Glomerular endothelial cell (primary cell): ENCODE results near the gene FURIN. TPM values are rescaled to one million over a fixed set of nuclear protein-coding genes. Genes with fewer than 3 reads are reported as not detected.

Experiments
- DNase-seq: peaks from one replicate; pipeline ENCODE4 v3.0.0-alpha.2; 2011; ENCODE audit warnings: low read depth, low spot score; ENCODE audit errors: extremely low read depth
- total RNA-seq: library from RNA; depleted of rRNA; stranded (reverse); fragments of >200 nt; gene quantifications from 2 replicates; pipeline ENCODE4 v1.2.3, GENCODE V29; 2015

Gene FURIN
- total RNA-seq, 1 donor from 2014 or later = 177 TPM

GRCh38 chr15:90881978-90882721 lies 13.8 kb downstream of the FURIN start:
- no peak for DNase-seq

GRCh38 chr15:90882781-90883525 lies 14.6 kb downstream of the FURIN start:
- no peak for DNase-seq

GRCh38 chr15:90883526-90883975 lies 15.2 kb downstream of the FURIN start:
- DNase-seq = no peak

GRCh38 chr15:90883976-90884718 lies 15.8 kb downstream of the FURIN start, which contains the start of gene FES:
TSS of gene FES (plus strand) at chr15:90884504. CDS start at chr15:90885046, 542 bp downstream.
- no peak for DNase-seq

- no peak for DNase-seq
Measured at GRCh38 chr15:90884719-90885431, 16.5 kb downstream of the FURIN start.

GRCh38 chr15:90885432-90886290 lies 17.3 kb downstream of the FURIN start:
- DNase-seq = no peak

- no peak for DNase-seq
Measured at GRCh38 chr15:90886291-90886614, 17.9 kb downstream of the FURIN start.

- DNase-seq = no peak
Measured at GRCh38 chr15:90887037-90887481, 18.7 kb downstream of the FURIN start.

GRCh38 chr15:90889313-90889730 lies 20.9 kb downstream of the FURIN start:
- DNase-seq = no peak

GRCh38 chr15:90889736-90890456 lies 21.5 kb downstream of the FURIN start:
- no peak for DNase-seq

- no peak for DNase-seq
Measured at GRCh38 chr15:90890839-90891238, 22.5 kb downstream of the FURIN start.

- DNase-seq = no peak
Measured at GRCh38 chr15:90891346-90891949, 23.1 kb downstream of the FURIN start.

GRCh38 chr15:90892023-90892422 lies 23.6 kb downstream of the FURIN start:
- no peak for DNase-seq

- no peak for DNase-seq
Measured at GRCh38 chr15:90892498-90893174, 24.2 kb downstream of the FURIN start.

GRCh38 chr15:90893175-90894090 lies 25.0 kb downstream of the FURIN start:
- DNase-seq = no peak

- no peak for DNase-seq
Measured at GRCh38 chr15:90895571-90896117, 27.3 kb downstream of the FURIN start.
